ENCODE data around the gene NTM. TPM values are rescaled to one million over a fixed set of nuclear protein-coding genes. Genes with fewer than 3 reads are reported as not detected.

NTM gene
- total RNA-seq, 1 experiment from 2014 or later = not detected

DNA sequence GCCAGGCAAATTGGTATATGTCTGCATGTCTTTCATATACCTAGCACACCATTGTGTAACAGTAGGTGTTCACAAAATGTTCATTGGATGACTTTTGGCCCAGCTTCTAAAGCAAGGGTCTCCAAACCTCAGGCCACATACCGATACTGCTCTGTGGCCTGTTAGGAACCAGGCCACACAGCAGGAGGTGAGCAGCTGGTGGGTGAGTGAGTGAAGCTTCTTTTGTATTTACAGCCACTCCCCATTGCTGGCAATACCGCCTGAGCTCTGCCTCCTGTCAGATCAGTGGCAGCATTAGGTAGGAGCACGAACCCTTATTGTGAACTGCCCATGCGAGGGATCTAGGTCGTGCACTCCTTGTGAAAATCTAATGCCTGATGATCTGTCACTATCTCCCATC is 836.6 kb downstream of the NTM start (continued):
- TF ChIP-seq EZH2phosphoT487 (IDR thresholded peaks at IDR 0.05; ENCODE audit: borderline replicate concordance) (no peak), JUND (IDR thresholded peaks at IDR 0.05) (no peak)

DNA sequence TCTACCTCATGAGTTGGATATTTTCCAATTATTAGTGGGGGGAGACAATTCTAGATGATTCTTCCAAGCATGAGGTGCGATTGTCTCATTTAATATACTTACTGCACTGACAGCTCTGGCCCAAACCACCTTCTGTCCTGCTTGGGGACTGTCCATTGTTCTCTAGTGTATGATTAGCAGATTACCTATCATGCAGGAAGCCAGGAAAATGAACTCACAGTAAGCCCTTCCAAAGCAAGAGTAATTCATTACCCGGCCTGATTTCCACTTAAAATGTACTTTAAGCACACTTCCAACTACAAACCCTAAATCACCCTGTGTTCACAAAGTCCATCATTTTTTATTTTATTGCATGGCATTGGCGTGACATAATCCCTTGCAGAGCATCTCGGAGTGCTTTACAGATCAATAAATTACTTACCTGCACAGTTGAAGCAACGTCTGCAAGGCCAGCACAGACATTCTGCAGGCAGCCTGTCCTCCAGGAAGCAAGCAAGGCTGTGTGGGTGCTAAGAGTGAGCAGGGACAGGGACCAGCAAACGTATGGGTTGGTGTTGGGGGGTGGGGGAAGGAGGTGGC is 838.2 kb downstream of the NTM start:
- Histone ChIP-seq H3K9ac (ENCODE audit: low read length) (no peak overlapping the region), H3K9me3 (ENCODE audit: control insufficient read depth in 1 of 2, insufficient read depth in 1 of 2, low read depth in 1 of 2, low read length in 2 of 2) (peaks cover 9 to 32% of the 10 kb centered on the region in 2 experiments; a peak in 2 of 4 replicates), H3K27ac (ENCODE audit: low read depth, low read length) (no peak overlapping the region), H2AFZ (ENCODE audit: low read depth, low read length, poor library complexity, severe bottlenecking) (no peak overlapping the region), H3K27me3 (ENCODE audit: insufficient read depth, low read length) (no peaks in the 10 kb centered on the region), H4K20me1 (ENCODE audit: insufficient read depth) (no peaks in the 10 kb centered on the region), H3K79me2 (ENCODE audit: insufficient read depth, low read length) (no peaks in the 10 kb centered on the region), H3K9me2 (ENCODE audit: insufficient read depth) (no peaks in the 10 kb centered on the region), H3K4me2 (ENCODE audit: low read length) (no peak overlapping the region), H3K4me1 (ENCODE audit: control insufficient read depth in 1 of 2, insufficient read depth in 2 of 2, low read length in 2 of 2) (no peaks in the 10 kb centered on the region), H3K36me3 (ENCODE audit: control insufficient read depth in 1 of 2, insufficient read depth in 2 of 2, low read length in 2 of 2) (no peaks in the 10 kb centered on the region), H3K4me3 (replicated peaks in 1 of 2; ENCODE audit: low read depth in 1 of 2, low read length in 2 of 2) (no peak overlapping the region)
- intact Hi-C loops (cut with micrococcal nuclease) = no loop called here
- ChIA-PET CTCF (no interaction called here), RAD21 (ENCODE audit: low non-redundant PET in 1 of 2, low total read pairs in 2 of 2, uncharacterized antibody in 2 of 2, unreplicated experiment in 2 of 2) (no interaction called here), POLR2A (no interaction called here)
- no peak for DNase-seq (ENCODE audit: low read depth, low spot score)
- no peak for ATAC-seq
- TF ChIP-seq, protein P1, sequence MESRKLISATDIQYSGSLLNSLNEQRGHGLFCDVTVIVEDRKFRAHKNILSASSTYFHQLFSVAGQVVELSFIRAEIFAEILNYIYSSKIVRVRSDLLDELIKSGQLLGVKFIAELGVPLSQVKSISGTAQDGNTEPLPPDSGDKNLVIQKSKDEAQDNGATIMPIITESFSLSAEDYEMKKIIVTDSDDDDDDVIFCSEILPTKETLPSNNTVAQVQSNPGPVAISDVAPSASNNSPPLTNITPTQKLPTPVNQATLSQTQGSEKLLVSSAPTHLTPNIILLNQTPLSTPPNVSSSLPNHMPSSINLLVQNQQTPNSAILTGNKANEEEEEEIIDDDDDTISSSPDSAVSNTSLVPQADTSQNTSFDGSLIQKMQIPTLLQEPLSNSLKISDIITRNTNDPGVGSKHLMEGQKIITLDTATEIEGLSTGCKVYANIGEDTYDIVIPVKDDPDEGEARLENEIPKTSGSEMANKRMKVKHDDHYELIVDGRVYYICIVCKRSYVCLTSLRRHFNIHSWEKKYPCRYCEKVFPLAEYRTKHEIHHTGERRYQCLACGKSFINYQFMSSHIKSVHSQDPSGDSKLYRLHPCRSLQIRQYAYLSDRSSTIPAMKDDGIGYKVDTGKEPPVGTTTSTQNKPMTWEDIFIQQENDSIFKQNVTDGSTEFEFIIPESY (IDR thresholded peaks at IDR 0.05; ENCODE audit: extremely low read depth, insufficient replicate concordance, low read length) = no peak
- TF ChIP-seq SIN3A (IDR thresholded peaks at IDR 0.05; ENCODE audit: low read depth) = no peak
- TF ChIP-seq YY1 (IDR thresholded peaks at IDR 0.05; ENCODE audit: extremely low read depth, insufficient replicate concordance, low read depth, low read length) = no peak
- no peak for TF ChIP-seq RAD21 (IDR thresholded peaks at IDR 0.05; ENCODE audit: low read depth)
- TF ChIP-seq POLR2AphosphoS5 (IDR thresholded peaks at IDR 0.05; ENCODE audit: low read depth, low read length) = no peak
- TF ChIP-seq FOSL1 (IDR thresholded peaks at IDR 0.05; ENCODE audit: low read depth) = no peak
- no peak for TF ChIP-seq EZH2phosphoT487 (IDR thresholded peaks at IDR 0.05; ENCODE audit: borderline replicate concordance)
- TF ChIP-seq ZNF274 (IDR thresholded peaks at IDR 0.05; ENCODE audit: low read depth, low read length) = no peak
- TF ChIP-seq, protein P2, sequence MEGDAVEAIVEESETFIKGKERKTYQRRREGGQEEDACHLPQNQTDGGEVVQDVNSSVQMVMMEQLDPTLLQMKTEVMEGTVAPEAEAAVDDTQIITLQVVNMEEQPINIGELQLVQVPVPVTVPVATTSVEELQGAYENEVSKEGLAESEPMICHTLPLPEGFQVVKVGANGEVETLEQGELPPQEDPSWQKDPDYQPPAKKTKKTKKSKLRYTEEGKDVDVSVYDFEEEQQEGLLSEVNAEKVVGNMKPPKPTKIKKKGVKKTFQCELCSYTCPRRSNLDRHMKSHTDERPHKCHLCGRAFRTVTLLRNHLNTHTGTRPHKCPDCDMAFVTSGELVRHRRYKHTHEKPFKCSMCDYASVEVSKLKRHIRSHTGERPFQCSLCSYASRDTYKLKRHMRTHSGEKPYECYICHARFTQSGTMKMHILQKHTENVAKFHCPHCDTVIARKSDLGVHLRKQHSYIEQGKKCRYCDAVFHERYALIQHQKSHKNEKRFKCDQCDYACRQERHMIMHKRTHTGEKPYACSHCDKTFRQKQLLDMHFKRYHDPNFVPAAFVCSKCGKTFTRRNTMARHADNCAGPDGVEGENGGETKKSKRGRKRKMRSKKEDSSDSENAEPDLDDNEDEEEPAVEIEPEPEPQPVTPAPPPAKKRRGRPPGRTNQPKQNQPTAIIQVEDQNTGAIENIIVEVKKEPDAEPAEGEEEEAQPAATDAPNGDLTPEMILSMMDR (IDR thresholded peaks at IDR 0.05 in 2 of 3, conservative IDR thresholded peaks at IDR 0.05 in 1 of 3; ENCODE audit: borderline replicate concordance in 1 of 3, insufficient read depth in 1 of 3, low read depth in 2 of 3, low read length in 2 of 3) = no peak
- TF ChIP-seq EZH2 (IDR thresholded peaks at IDR 0.05) = no peak
- BruUV-seq (replicated peaks) = no TSS peak

All from HCT116 (cell line).